ENCODE measurements around the gene KRT3. TPM values are rescaled to one million over a fixed set of nuclear protein-coding genes. Genes with fewer than 3 reads are reported as not detected.
"Not testable (repeated sequence)": the region's sequence is repeated elsewhere in the genome, so short reads cannot be mapped to it uniquely, and the experiment has no call there.

The KRT3 gene
- total and polyA plus RNA-seq, 8 donors, result not detected

DNA sequence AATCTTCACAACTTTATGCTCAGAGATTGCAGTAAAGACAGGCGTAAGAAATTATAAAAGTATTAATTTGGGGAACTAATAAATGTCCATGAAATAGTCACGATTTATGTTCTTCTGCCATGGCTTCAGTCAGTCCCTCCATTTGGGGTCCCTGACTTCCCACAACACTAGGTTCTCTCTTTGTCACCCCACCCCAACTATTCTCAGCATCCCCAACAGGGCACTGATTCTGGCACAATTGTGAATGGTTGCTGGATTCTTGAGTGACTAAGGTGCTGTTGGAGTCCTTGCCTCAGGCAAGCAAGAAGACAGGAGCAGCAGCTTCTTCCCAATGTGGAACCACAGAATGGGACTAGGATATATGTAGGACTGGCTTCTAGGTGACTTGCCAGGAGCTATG lies 34.1 kb downstream of the KRT3 start:
- H3K27me3 ChIP-seq, result no peaks in the 10 kb centered on the region
- no peaks in the 10 kb centered on the region for H3K4me1 ChIP-seq
- H3K4me3 ChIP-seq, result no peak overlapping the region
- TF ChIP-seq, protein P1, sequence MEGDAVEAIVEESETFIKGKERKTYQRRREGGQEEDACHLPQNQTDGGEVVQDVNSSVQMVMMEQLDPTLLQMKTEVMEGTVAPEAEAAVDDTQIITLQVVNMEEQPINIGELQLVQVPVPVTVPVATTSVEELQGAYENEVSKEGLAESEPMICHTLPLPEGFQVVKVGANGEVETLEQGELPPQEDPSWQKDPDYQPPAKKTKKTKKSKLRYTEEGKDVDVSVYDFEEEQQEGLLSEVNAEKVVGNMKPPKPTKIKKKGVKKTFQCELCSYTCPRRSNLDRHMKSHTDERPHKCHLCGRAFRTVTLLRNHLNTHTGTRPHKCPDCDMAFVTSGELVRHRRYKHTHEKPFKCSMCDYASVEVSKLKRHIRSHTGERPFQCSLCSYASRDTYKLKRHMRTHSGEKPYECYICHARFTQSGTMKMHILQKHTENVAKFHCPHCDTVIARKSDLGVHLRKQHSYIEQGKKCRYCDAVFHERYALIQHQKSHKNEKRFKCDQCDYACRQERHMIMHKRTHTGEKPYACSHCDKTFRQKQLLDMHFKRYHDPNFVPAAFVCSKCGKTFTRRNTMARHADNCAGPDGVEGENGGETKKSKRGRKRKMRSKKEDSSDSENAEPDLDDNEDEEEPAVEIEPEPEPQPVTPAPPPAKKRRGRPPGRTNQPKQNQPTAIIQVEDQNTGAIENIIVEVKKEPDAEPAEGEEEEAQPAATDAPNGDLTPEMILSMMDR (IDR thresholded peaks at IDR 0.05), result no peak
- intact Hi-C loops (cut with DNase I), result no loop called here
- whole genome bisulfite sequencing, 2 donors, result 73 to 79% methylated on average over 2 of the region's 2 CpGs
- no peak for FAIRE-seq
- H3K36me3 ChIP-seq, result no peaks in the 10 kb centered on the region
- H3K9me3 ChIP-seq, result no peaks in the 10 kb centered on the region
- no peak overlapping the region for H3K27ac ChIP-seq
- ATAC-seq, result no peak
- DNase-seq, result no peak

DNA sequence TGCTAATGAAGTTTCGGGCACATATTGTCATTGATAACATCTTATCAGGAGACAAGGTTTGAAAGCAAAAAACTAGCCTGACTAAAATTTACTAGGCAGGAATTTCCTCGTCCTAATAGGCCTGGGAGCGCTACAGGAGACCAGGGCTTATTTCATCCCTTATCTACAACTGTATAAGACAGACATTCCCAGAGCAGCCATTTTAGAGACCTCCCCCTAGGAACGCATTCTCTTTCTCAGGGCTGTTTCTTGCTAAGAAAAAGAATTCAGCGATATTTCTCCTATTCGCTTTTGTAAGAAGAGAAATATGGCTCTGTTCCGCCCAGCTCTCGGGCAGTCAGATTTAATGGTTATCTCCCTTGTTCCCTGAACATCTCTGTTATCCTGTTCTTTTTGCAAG lies 34.7 kb downstream of the KRT3 start:
- H3K9me3 ChIP-seq; H3K27ac ChIP-seq; H3K4me1 ChIP-seq; H3K4me3 ChIP-seq; H3K36me3 ChIP-seq; ATAC-seq; DNase-seq; H3K27me3 ChIP-seq; FAIRE-seq; intact Hi-C loops (cut with DNase I): not testable (repeated sequence)
- WGBS, 2 donors, result 83 to 90% methylated on average over 8 of the region's 8 CpGs

DNA sequence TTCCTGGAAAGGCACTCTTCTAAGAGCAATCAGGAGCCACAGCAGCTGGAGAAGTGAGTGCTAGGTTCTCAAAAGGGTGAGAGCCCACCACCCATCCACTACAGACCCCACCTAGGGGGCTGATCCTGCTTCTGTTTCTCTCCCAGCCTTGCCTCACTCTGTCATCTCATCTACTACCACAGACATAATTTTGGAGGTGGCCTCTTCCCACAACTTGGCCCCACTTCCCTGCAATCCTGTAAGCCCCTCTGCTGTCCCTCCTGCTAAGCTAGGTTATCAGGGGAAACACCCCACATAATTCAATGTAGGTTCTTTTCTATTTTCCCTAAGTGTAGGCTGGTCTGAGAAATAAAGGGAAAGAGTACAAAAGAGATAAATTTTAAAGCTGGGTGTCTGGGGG lies 35.3 kb downstream of the KRT3 start:
- FAIRE-seq (no peak), DNase-seq (no peak), ATAC-seq (no peak)
- Histone ChIP-seq H3K4me1 (no peaks in the 10 kb centered on the region), H3K36me3 (no peaks in the 10 kb centered on the region), H3K27ac (no peak overlapping the region), H3K4me3 (no peak overlapping the region), H3K27me3 (no peaks in the 10 kb centered on the region), H3K9me3 (no peaks in the 10 kb centered on the region)
- intact Hi-C loops (cut with DNase I), result no loop called here
- TF ChIP-seq, protein P1 (IDR thresholded peaks at IDR 0.05), result no peak

DNA sequence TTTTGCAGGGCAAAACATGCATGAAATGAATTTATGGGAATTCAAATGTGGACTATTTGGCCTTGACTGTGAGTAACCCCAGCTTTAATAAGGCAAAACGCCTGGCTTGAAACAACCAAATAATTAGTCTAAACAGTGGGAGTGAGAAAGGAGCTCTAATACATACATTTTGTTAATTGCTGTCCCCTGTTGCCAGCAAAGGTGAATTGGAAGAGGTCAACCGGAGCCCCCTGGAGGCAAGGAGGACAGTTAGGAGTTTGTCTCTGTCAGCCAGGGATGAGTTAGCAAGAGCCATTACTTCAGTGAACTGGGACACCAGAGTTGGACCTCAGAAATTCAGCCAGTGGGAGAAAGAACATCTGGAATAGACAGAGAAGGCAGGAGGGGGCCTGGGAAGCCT lies 36.2 kb downstream of the KRT3 start:
- 48 to 58% methylated on average over 2 of the region's 2 CpGs for WGBS, 2 donors
- no peaks in the 10 kb centered on the region for H3K27me3 ChIP-seq
- no peaks in the 10 kb centered on the region for H3K36me3 ChIP-seq
- no peaks in the 10 kb centered on the region for H3K9me3 ChIP-seq
- no peak overlapping the region for H3K4me3 ChIP-seq
- no peak overlapping the region for H3K27ac ChIP-seq
- TF ChIP-seq, protein P1 (IDR thresholded peaks at IDR 0.05), result no peak
- intact Hi-C loops (cut with DNase I), result no loop called here
- DNase-seq (no peak), FAIRE-seq (no peak), ATAC-seq (no peak)
- H3K4me1 ChIP-seq, result no peaks in the 10 kb centered on the region

DNA sequence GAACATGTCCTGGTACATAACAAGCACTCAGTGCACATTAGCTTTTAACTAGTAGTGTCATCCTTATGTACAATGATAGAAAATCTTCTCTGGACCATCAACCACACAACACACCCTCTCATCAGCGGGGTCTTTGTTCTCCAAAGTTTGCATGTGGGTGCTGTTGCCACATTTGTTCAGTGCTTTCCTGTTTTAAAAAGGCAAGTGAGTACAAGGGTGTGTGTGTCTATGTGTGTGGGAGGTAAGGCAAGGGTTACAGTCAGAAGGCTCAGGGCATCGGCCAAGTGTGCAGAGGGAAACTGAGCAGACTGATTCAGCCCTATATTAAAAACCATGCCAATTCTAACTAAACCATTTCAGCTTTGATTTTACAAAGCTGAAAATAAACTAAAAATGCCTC lies 36.7 kb downstream of the KRT3 start:
- TF ChIP-seq, protein P1 (IDR thresholded peaks at IDR 0.05), result no peak
- H3K4me1 ChIP-seq, result no peaks in the 10 kb centered on the region
- no peak overlapping the region for H3K4me3 ChIP-seq
- no peak for FAIRE-seq
- no peak for DNase-seq
- no peaks in the 10 kb centered on the region for H3K9me3 ChIP-seq
- intact Hi-C loops (cut with DNase I), result no loop called here
- H3K27ac ChIP-seq, result no peak overlapping the region
- no peaks in the 10 kb centered on the region for H3K36me3 ChIP-seq
- ATAC-seq, result no peak
- 28 to 51% methylated on average over 2 of the region's 2 CpGs for WGBS, 2 donors
- H3K27me3 ChIP-seq, result no peaks in the 10 kb centered on the region

Data from pancreas (tissue), 10 donors.